Erythroblast (primary cell): Measurements from ENCODE around the gene CACNA1F.

Experiments
- GATA1 ChIP-seq: IDR thresholded peaks from 2 replicates; pipeline ENCODE4 v1.6.1; 2011; ENCODE audit warnings: low read depth, mild to moderate bottlenecking, control low read depth, low read length, moderate library complexity
- POLR2A ChIP-seq: IDR thresholded peaks from 2 replicates; pipeline ENCODE4 v1.6.1; 2011; ENCODE audit warnings: mild to moderate bottlenecking, low read length

GRCh38 chrX:49238735-49239134 lies 5.6 kb upstream of the CACNA1F start:
- TF ChIP-seq POLR2A (no peak), GATA1 (no peak)
